Stomach (tissue), 9 donors: ENCODE results near the gene MMUT. TPM values are rescaled to one million over a fixed set of nuclear protein-coding genes. Genes with fewer than 3 reads are reported as not detected.

Source experiments
- DNase-seq, 2 donors: peaks; one replicate each; pipeline versions ENCODE4 v3.0.0 to v3.0.0-alpha.2; 2013 to 2019
- H3K27ac ChIP-seq, 5 donors: fragments of 200-600 bp in 4 of 5; sonication (generic) in 4 of 5; one replicate each; pipeline ENCODE4 v1.5.1; 2013 to 2019; ENCODE audit warnings: mild to moderate bottlenecking in 1 of 5, moderate library complexity in 1 of 5
- H3K27me3 ChIP-seq, 3 donors: fragments of 200-600 bp; sonication (generic); one replicate each; pipeline ENCODE4 v1.5.1; 2017 to 2019; ENCODE audit warnings: mixed run types in 1 of 3
- H3K36me3 ChIP-seq, 4 donors: fragments of 200-600 bp; sonication (generic); 1 replicate in 3 of 4; 2 replicates in 1 of 4; pipeline ENCODE4 v1.5.1; 2016 to 2019
- H3K4me1 ChIP-seq, 4 donors: fragments of 200-600 bp; sonication (generic); one replicate each; pipeline ENCODE4 v1.5.1; 2016 to 2019
- H3K4me3 ChIP-seq, 4 donors: fragments of 200-600 bp; sonication (generic) in 3 of 4; one replicate each; pipeline ENCODE4 v1.5.1; 2016 to 2019; ENCODE audit warnings: mild to moderate bottlenecking in 1 of 4
- H3K9me3 ChIP-seq, 4 donors: fragments of 200-600 bp; sonication (generic); one replicate each; pipeline ENCODE4 v1.5.1; 2016 to 2019
- EP300 ChIP-seq: sonication (generic); formaldehyde crosslinking; IDR thresholded peaks from one replicate; pipeline ENCODE4 v1.6.1; 2017; ENCODE audit warnings: antibody characterized with exemption
- POLR2A ChIP-seq, 4 donors: fragments of 450-650 bp; IDR thresholded peaks; one replicate each; pipeline ENCODE4 v1.6.1; 2016; ENCODE audit warnings: antibody characterized with exemption in 4 of 4, control low read depth in 2 of 4, mild to moderate bottlenecking in 1 of 4, moderate library complexity in 1 of 4
- POLR2AphosphoS5 ChIP-seq, 3 donors: sonication (generic); formaldehyde crosslinking; IDR thresholded peaks; one replicate each; pipeline ENCODE4 v1.6.1; 2016; ENCODE audit warnings: antibody characterized with exemption in 3 of 3
- WGBS, 5 donors: extraction: QIAGEN DNeasy Blood & Tissue Kit in 3 of 5; methylation state at CpG; one replicate each; pipeline versions ENCODE4 v1.1.5 to v1.1.7; 2013 to 2018; 5-methylcytosine and 5-hydroxymethylcytosine counted together
- intact Hi-C: fragments of 100-400 bp; cut with DNase I; formaldehyde crosslinking; loops from one replicate; pipeline ENCODE4 v1.15.1; 2023; ENCODE audit warnings: low total_unique reads
- polyA plus RNA-seq, 3 donors: library from polyadenylated mRNA; stranded (reverse); fragments of 200-250 nt; gene quantifications; one replicate each; pipeline ENCODE4 v1.2.3, GENCODE V29; 2013
- total RNA-seq, 5 donors: library from RNA; depleted of rRNA; stranded (reverse); fragments of >200 nt; gene quantifications; one replicate each; pipeline versions ENCODE4 v1.1.0 to v1.2.3, GENCODE V29; 2014 to 2016
- TF ChIP-seq, protein P1 (sequence below), 7 experiments: fragments of 450-650 bp in 4 of 7; fragments of 200-600 bp in 3 of 7; sonication (generic) in 3 of 7; IDR thresholded peaks; one replicate each; pipeline ENCODE4 v1.5.1; 2016 to 2019; ENCODE audit warnings: antibody characterized with exemption in 7 of 7, control low read depth in 2 of 7, mild to moderate bottlenecking in 1 of 7
- donor health status: healthy with polysubstance abuse.
- donor health status: Bipolar disorder and iron deficiency.
- donor health status: healthy.

MMUT gene
- total and polyA plus RNA-seq, 8 donors: 9.2 to 29.2 (median 17.3) TPM

GRCh38 chr6:49416195-49416594 is 46.9 kb downstream of the MMUT start:
- Histone ChIP-seq H3K36me3 (no peaks in the 10 kb centered on the region), H3K4me3 (no peak overlapping the region), H3K27me3 (no peaks in the 10 kb centered on the region), H3K9me3 (no peaks in the 10 kb centered on the region), H3K27ac (no peak overlapping the region), H3K4me1 (no peaks in the 10 kb centered on the region)
- WGBS, 5 donors: 65 to 68% (median 67%) methylated on average over 4 of the region's 4 CpGs
- intact Hi-C loops: no loop called here
- TF ChIP-seq EP300 (no peak), POLR2AphosphoS5 (IDR thresholded peaks at IDR 0.05) (no peak), POLR2A (IDR thresholded peaks at IDR 0.05) (no peak)
- TF ChIP-seq, protein P1, sequence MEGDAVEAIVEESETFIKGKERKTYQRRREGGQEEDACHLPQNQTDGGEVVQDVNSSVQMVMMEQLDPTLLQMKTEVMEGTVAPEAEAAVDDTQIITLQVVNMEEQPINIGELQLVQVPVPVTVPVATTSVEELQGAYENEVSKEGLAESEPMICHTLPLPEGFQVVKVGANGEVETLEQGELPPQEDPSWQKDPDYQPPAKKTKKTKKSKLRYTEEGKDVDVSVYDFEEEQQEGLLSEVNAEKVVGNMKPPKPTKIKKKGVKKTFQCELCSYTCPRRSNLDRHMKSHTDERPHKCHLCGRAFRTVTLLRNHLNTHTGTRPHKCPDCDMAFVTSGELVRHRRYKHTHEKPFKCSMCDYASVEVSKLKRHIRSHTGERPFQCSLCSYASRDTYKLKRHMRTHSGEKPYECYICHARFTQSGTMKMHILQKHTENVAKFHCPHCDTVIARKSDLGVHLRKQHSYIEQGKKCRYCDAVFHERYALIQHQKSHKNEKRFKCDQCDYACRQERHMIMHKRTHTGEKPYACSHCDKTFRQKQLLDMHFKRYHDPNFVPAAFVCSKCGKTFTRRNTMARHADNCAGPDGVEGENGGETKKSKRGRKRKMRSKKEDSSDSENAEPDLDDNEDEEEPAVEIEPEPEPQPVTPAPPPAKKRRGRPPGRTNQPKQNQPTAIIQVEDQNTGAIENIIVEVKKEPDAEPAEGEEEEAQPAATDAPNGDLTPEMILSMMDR (IDR thresholded peaks at IDR 0.05): no peak
- no peak for DNase-seq

- Histone ChIP-seq H3K27ac (no peak overlapping the region), H3K36me3 (no peaks in the 10 kb centered on the region), H3K4me3 (no peak overlapping the region), H3K27me3 (no peaks in the 10 kb centered on the region), H3K9me3 (no peaks in the 10 kb centered on the region), H3K4me1 (no peaks in the 10 kb centered on the region)
- no peak for DNase-seq
- no peak for TF ChIP-seq POLR2A (IDR thresholded peaks at IDR 0.05)
- TF ChIP-seq, protein P1 (IDR thresholded peaks at IDR 0.05): no peak
- no peak for TF ChIP-seq EP300
- no peak for TF ChIP-seq POLR2AphosphoS5 (IDR thresholded peaks at IDR 0.05)
- intact Hi-C loops: no loop called here
- WGBS, 5 donors: 48 to 73% (median 62%) methylated on average over 1 of the region's 1 CpG
These were observed 47.7 kb downstream of the MMUT start for GRCh38 chr6:49415358-49415757.

- H3K9me3 ChIP-seq: no peaks in the 10 kb centered on the region
- H3K4me1 ChIP-seq: peaks cover 0 to 5% (median 0%) of the 10 kb centered on the region in 4 donors
- intact Hi-C loops: no loop called here
- TF ChIP-seq, protein P1 (IDR thresholded peaks at IDR 0.05): no peak
- TF ChIP-seq POLR2AphosphoS5 (IDR thresholded peaks at IDR 0.05) (no peak), POLR2A (IDR thresholded peaks at IDR 0.05) (no peak), EP300 (no peak)
- H3K4me3 ChIP-seq: no peak overlapping the region
- no peak for DNase-seq
- no peaks in the 10 kb centered on the region for H3K36me3 ChIP-seq
- WGBS, 5 donors: 58 to 76% (median 67%) methylated on average over 3 of the region's 3 CpGs
- H3K27me3 ChIP-seq: no peaks in the 10 kb centered on the region
- no peak overlapping the region for H3K27ac ChIP-seq
These were observed 52.5 kb downstream of the MMUT start for GRCh38 chr6:49410564-49410963.

DNA sequence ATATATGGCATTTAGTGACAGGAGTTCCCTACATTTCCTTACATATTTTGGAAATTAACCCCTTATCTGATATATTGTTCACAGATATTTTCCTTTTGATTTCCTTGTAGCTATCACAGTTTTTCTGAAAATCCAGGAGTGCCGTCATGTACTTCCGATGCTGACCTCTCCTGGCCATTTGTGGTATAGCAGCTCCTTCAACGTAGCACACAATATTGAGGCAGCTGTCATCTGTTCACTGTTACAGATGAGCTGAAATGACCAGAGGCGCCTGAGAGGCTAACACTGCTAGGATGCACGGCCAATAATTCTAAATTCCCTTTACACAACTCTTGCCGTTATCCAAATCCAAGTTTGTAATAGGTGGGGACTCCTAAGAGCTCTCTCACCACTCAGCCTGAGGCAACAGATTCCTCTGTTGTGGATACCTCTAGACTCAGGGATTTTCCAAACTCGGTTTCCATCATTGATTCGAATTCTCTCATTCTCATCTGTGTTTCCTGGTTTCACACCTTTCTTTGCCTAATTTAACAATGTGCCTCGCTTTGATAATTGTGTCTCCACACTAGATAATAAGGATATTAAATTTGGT is 53.0 kb downstream of the MMUT start:
- H3K9me3 ChIP-seq: no peaks in the 10 kb centered on the region
- no peak overlapping the region for H3K4me3 ChIP-seq
- H3K4me1 ChIP-seq: peaks cover 0 to 5% (median 0%) of the 10 kb centered on the region in 4 donors
- TF ChIP-seq POLR2AphosphoS5 (IDR thresholded peaks at IDR 0.05) (no peak), EP300 (no peak), POLR2A (IDR thresholded peaks at IDR 0.05) (no peak)
- TF ChIP-seq, protein P1 (IDR thresholded peaks at IDR 0.05): peak in 5 of 7 experiments; percentile 56 to 86 (median 79)
- DNase-seq: peak; percentile 74 to 87
- 18 to 25% (median 20%) methylated on average over 9 of the region's 9 CpGs for WGBS, 5 donors
- H3K27me3 ChIP-seq: no peaks in the 10 kb centered on the region
- intact Hi-C loops: no loop called here
- no peaks in the 10 kb centered on the region for H3K36me3 ChIP-seq
- H3K27ac ChIP-seq: no peak overlapping the region
